ENCODE measurements around the gene TCTN3. TPM values are rescaled to one million over a fixed set of nuclear protein-coding genes. Genes with fewer than 3 reads are reported as not detected.

TCTN3 gene
- total and polyA plus RNA-seq, 2 of the 13 experiments (the other 11 are each of a cell fraction or from before 2014, with no cell fraction given): 53.3 to 60.0 TPM

- TF ChIP-seq EP300 (IDR thresholded peaks at IDR 0.05; ENCODE audit: low read depth in 2 of 2, low read length in 2 of 2) (no peak), EP300 (CRISPR knock-in tag; IDR thresholded peaks at IDR 0.05; ENCODE audit: borderline replicate concordance) (no peak), ZNF713 (CRISPR knock-in tag; IDR thresholded peaks at IDR 0.05) (no peak), ZKSCAN5 (CRISPR knock-in tag; IDR thresholded peaks at IDR 0.05) (no peak), NFKB2 (CRISPR knock-in tag; IDR thresholded peaks at IDR 0.05; ENCODE audit: borderline replicate concordance) (peak; percentile 42; the same call in 1 of the 2 replicates), SP5 (CRISPR knock-in tag; IDR thresholded peaks at IDR 0.05; ENCODE audit: borderline replicate concordance, low read depth) (peak; percentile 78), ZNF792 (CRISPR knock-in tag; IDR thresholded peaks at IDR 0.05) (peak; percentile 67), EZH2 (conservative IDR thresholded peaks at IDR 0.05; ENCODE audit: low read depth, low read length) (no peak), ZMYM3 (CRISPR knock-in tag; IDR thresholded peaks at IDR 0.05) (no peak; the same call in 1 of the 2 replicates), SRF (IDR thresholded peaks at IDR 0.05; ENCODE audit: low read depth, low read length) (0 out of 2 replicates have a peak, but pooled peaks have one; percentile 13), POLR2G (IDR thresholded peaks at IDR 0.05; ENCODE audit: low read depth, low read length) (peak; percentile 83), ZNF362 (CRISPR knock-in tag; IDR thresholded peaks at IDR 0.05; ENCODE audit: borderline replicate concordance) (no peak; the same call in 1 of the 2 replicates), HDAC2 (CRISPR knock-in tag; IDR thresholded peaks at IDR 0.05) (peak; percentile 65), USF2 (IDR thresholded peaks at IDR 0.05; ENCODE audit: low read depth, low read length) (no peak), USF2 (CRISPR knock-in tag; IDR thresholded peaks at IDR 0.05; ENCODE audit: borderline replicate concordance) (no peak), U2AF1 (optimal IDR thresholded peaks at IDR 0.05; ENCODE audit: low read depth, low read length) (no peak), SOX5 (CRISPR knock-in tag; IDR thresholded peaks at IDR 0.05; ENCODE audit: borderline replicate concordance) (peak; percentile 12; the same call in 1 of the 2 replicates), ZNF12 (CRISPR knock-in tag; IDR thresholded peaks at IDR 0.05) (peak; percentile 57; the same call in 1 of the 2 replicates), ZBTB7B (CRISPR knock-in tag; IDR thresholded peaks at IDR 0.05) (peak; percentile 83), ZC3H4 (CRISPR knock-in tag; IDR thresholded peaks at IDR 0.05; ENCODE audit: borderline replicate concordance) (no peak), SAFB2 (CRISPR knock-in tag; IDR thresholded peaks at IDR 0.05; ENCODE audit: borderline replicate concordance, low read depth) (peak; percentile 74; the same call in 1 of the 2 replicates), ZNF737 (CRISPR knock-in tag; IDR thresholded peaks at IDR 0.05; ENCODE audit: borderline replicate concordance) (no peak), HNRNPH1 (optimal IDR thresholded peaks at IDR 0.05; ENCODE audit: low read depth, low read length) (peak; percentile 99), ZBTB42 (CRISPR knock-in tag; IDR thresholded peaks at IDR 0.05) (no peak), ERF (CRISPR knock-in tag; IDR thresholded peaks at IDR 0.05) (peak; percentile 83), TIGD3 (CRISPR knock-in tag; IDR thresholded peaks at IDR 0.05; ENCODE audit: borderline replicate concordance) (no peak)
Observed at GRCh38 chr10:95656291-95657164, 37.2 kb downstream of the TCTN3 start, which contains the start of gene ALDH18A1 (continued).

Data from HepG2 (cell line).